ENCODE measurements around the gene MYL5. TPM values are rescaled to one million over a fixed set of nuclear protein-coding genes. Genes with fewer than 3 reads are reported as not detected.

MYL5 gene
- total and polyA plus RNA-seq, 2 of the 13 experiments (the other 11 are each of a cell fraction or from before 2014, with no cell fraction given), result 6.5 to 16.0 TPM

- Histone ChIP-seq H3K9me3 (ENCODE audit: low read length) (no peaks in the 10 kb centered on the region), H3K4me1 (ENCODE audit: insufficient read depth, low read length) (peaks cover 27% of the 10 kb centered on the region), H3K4me2 (ENCODE audit: low read depth, low read length) (peak overlapping the region; percentile 55; the same call in 1 of the 2 replicates), H3K9ac (ENCODE audit: insufficient read depth, low read depth, low read length) (no peak overlapping the region), H3K36me3 (replicated peaks in 1 of 2; ENCODE audit: control insufficient read depth in 1 of 2, insufficient read depth in 2 of 2, low read length in 2 of 2) (peaks cover 3 to 7% of the 10 kb centered on the region in 2 experiments; a peak in 4 of 5 replicates), H3K79me2 (ENCODE audit: insufficient read depth, low read length) (no peaks in the 10 kb centered on the region), H2AFZ (ENCODE audit: low read length) (no peak overlapping the region), H3K27me3 (ENCODE audit: control insufficient read depth in 1 of 2, insufficient read depth in 2 of 2, low read length in 2 of 2) (peaks cover 3 to 33% of the 10 kb centered on the region in 2 experiments; a peak in 4 of 5 replicates), H3K27ac (ENCODE audit: extremely low read length, insufficient read depth, low read length) (no peak overlapping the region), H3K4me3 (replicated peaks in 1 of 3; ENCODE audit: insufficient read depth in 1 of 3, low read depth in 2 of 3, low read length in 3 of 3) (no peak overlapping the region; a peak in 1 of 6 replicates), H4K20me1 (ENCODE audit: insufficient read depth, low read length) (no peaks in the 10 kb centered on the region)
- ATAC-seq, result peak; percentile 4
- ChIA-PET CTCF (ENCODE audit: low intra/inter-chr PET ratio, low total read pairs) (no interaction called here), POLR2A (interaction anchor here (1.5 kb wide), 1 partner anchor 20 kb away, joined by 3 read pairs; no protein-coding TSS in a partner anchor)
- DNase-seq (ENCODE audit: low spot score), result no peak
- no peak for FAIRE-seq
- no TSS peak for BruUV-seq (replicated peaks)
- intact Hi-C loops (cut with micrococcal nuclease; ENCODE audit: unreplicated experiment) (no loop called here), in situ Hi-C loops (cut with HindIII; ENCODE audit: extremely low pct_ligation_motif_present, low pct_unique_long_range_greater_than_20kb) (no loop called here)
- WGBS (ENCODE audit: low lambda C conversion rate), result 54% methylated on average over 11 of the region's 28 CpGs
- TF ChIP-seq ZFX (CRISPR knock-in tag; IDR thresholded peaks at IDR 0.05; ENCODE audit: low read depth) (no peak), IRX3 (CRISPR knock-in tag; IDR thresholded peaks at IDR 0.05; ENCODE audit: borderline replicate concordance, low read depth) (no peak), ARID4A (CRISPR knock-in tag; IDR thresholded peaks at IDR 0.05; ENCODE audit: borderline replicate concordance) (no peak), TCF7L2 (IDR thresholded peaks at IDR 0.05; ENCODE audit: low read depth, low read length) (no peak), ZNF10 (CRISPR knock-in tag; IDR thresholded peaks at IDR 0.05; ENCODE audit: borderline replicate concordance, low read depth) (no peak), RXRB (CRISPR knock-in tag; IDR thresholded peaks at IDR 0.05; ENCODE audit: borderline replicate concordance) (no peak), ATM (IDR thresholded peaks at IDR 0.05; ENCODE audit: borderline replicate concordance) (no peak), ZFAT (CRISPR knock-in tag; conservative IDR thresholded peaks at IDR 0.05) (no peak), TBX2 (CRISPR knock-in tag; IDR thresholded peaks at IDR 0.05; ENCODE audit: borderline replicate concordance) (no peak), MATR3 (CRISPR knock-in tag; IDR thresholded peaks at IDR 0.05) (no peak), NAIF1 (CRISPR knock-in tag; IDR thresholded peaks at IDR 0.05; ENCODE audit: borderline replicate concordance) (no peak), HIC2 (CRISPR knock-in tag; IDR thresholded peaks at IDR 0.05; ENCODE audit: low read depth) (no peak), ZNF546 (CRISPR knock-in tag; conservative IDR thresholded peaks at IDR 0.05) (no peak), HMGA1 (CRISPR knock-in tag; conservative IDR thresholded peaks at IDR 0.05) (no peak)
Measured at GRCh38 chr4:666822-667544, 7.4 kb upstream of the MYL5 start.
